Stimulated activated CD8-positive, alpha-beta memory T cell treated with anti-CD3 and anti-CD28 coated beads, Interleukin-12 subunit alpha, Interleukin-12 subunit beta, amount 100 ng/mL, for 4 hours (primary cell): ENCODE results near the gene SFTPD.
"Not testable (repeated sequence)": the region's sequence is repeated elsewhere in the genome, so short reads cannot be mapped to it uniquely, and the experiment has no call there.

Source experiments
- DNase-seq: peaks from one replicate; pipeline ENCODE4 v3.0.0-alpha.2; 2020; ENCODE audit warnings: low read depth

SFTPD gene

DNA sequence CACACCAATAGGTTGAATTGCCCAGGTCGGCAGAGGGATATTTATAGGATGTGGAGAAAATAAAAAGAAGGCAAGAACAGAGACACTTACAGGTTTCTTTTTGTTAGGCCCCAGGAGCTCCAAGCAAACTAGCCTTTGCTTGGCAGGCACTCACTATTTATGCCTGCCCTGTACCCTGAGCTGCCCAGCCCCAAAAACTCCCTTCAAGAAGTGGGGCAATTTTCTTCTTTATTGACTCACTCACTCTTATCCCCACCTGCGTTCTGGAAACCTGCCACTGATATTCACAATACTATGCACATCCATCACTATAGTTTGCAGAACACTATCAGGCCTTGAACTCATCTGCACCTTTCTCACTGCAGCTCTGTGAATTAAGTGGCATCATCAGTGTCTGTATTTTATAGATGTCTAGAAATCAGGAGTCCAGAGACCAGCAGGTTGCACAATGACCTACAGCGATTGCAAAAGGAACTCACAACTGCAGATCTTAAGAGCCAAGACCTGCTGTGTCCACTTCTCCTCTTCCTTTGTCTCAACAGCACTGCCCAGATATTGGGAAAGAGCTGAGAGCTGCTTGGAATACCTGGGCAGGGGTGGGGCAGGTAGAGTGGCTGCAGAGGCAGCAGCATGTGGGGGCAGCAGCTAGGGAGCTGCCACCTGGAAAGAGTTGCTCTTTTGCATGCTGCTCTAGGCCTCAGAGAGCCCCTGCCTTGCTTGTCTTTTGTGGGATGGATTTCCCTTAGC is at the start of gene SFTPD:
Gene SFTPD (minus strand): TSS at position 130 of the 747 bp plus-strand sequence. CDS start 2,446 bp downstream, outside the sequence.
- DNase-seq: no peak

DNA sequence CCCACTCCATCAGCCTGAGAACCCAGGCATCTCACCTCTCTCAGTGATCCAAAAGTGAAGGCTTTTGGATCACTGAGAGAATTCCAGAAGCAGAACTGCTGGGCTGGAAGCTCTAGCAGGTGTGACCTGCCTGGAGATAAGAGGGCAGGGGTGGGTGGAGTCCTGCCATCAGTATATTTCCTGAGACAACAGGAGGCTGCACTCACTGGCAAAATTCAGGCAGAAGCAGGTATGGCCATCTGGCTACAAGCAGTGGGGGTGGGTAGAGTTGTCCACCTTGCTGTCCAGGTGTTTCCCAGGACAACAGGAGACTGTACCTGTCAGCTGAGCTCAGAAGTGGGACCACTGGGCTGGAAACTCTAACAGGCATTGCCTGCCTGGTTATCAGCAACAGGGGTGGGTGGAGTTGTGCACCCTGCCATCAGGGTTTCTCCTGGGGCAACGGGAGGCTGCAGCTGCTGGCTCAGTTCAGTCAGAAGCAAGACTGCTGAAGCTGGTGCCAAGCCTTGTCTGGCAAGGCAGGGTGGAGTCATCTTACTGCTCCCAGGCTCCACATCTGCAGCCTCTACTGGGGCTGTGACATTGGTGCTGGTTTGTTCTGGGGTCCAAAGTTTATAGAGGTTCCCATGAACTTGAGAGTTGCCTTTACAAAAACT is 47.2 kb upstream of the SFTPD start:
- no peak for DNase-seq

DNA sequence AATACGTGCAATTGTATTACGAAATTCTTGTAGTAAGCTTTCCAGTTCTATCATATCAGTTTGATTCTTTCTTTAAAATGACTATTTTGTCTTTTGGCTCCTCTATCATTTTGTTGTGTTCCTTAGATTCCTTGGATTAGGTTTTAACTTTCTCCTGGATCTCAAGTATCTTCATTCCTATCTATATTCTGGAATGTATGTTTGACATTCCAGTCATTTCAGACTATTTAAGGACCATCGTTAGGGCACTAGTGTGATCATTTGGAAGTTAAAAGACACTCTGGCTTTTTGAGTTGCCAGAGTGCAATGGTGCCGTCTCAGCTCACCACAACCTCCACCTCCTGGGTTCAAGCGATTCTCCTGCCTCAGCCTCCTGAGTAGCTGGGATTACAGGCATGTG is 45.7 kb upstream of the SFTPD start:
- DNase-seq: no peak

DNA sequence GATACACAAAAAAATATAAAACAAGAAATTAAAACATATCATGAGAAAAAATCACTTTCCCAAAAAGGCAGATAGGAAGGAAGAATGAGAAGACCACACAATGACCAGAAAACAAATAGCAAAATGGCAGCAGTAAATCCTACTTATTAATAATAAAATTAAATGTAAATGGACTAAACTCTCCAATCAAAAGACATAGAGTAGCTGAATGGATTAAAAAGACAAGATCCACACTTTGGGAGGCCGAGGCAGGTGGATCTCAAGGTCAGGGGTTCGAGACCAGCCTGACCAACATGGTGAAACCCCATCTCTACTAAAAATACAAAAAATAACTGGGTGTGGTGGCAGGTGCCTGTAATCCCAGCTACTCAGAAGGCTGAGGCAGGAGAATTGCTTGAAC is 39.3 kb upstream of the SFTPD start:
- not testable (repeated sequence) for DNase-seq

DNA sequence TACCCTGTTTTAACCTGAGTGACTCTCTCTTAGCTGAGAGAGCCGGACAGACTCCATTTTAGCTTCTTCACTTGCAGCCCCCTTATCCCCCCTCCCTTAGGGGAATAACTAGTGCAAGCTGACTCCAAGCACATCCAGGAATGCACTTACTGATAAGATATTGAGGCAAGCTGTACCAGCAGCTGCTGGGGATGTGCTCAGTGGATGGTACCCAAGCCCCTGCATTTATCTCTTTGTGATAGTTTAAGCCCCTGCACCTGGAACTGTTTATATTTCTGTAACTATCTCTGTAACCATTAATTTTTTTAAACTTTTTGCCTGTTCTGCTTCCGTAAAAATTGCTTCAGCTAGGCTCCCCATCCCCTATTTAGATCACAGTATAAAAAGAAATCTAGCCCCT is 37.8 kb upstream of the SFTPD start:
- DNase-seq: not testable (repeated sequence)

DNA sequence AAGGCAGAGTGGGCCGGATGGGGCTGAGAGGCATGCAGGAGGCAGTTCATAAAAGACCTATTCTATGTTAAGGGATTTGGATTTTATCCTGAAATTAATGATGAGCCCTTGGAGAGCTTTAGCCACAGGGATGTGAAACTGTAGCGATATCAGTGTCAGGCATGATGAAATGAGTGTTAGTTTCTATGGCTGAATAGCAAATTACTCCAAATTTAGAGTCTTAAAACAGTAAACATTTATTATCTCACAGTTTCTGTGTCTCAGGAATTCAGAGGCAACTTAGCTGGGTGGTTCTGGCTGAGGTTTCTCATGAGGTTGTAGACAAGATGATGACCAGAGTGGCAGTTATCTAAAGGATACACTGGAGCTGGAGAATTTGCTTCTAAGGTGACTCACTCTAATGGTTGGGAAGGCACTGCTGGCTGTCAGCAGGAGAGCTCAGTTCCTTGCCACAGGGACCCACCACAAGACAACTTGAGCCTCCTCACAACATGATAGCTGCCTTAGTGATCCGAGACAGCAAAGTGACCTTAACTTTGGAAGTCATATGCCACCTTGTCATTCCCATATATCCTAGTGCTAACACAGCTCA is 36.7 kb upstream of the SFTPD start:
- no peak for DNase-seq

DNA sequence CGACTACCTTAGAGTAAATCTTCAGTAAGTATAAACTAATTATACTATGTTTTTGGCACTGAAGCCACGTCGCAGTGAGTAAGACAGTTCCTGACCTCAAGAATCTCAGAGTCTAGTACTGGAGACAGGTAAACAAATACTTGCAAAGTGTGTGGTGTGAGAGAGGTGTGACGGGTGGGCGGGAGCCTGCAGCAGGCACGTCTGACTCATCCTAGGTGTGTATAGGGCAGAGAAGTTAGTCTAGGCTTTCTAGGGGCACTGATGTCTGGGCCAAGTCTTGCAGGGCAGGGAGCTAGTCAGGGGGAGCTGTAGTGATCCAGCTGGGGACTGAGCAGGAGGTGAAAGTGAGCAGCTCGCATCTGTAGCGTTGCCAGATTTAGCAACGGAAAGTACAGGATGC is 35.9 kb upstream of the SFTPD start:
- DNase-seq: no peak

DNA sequence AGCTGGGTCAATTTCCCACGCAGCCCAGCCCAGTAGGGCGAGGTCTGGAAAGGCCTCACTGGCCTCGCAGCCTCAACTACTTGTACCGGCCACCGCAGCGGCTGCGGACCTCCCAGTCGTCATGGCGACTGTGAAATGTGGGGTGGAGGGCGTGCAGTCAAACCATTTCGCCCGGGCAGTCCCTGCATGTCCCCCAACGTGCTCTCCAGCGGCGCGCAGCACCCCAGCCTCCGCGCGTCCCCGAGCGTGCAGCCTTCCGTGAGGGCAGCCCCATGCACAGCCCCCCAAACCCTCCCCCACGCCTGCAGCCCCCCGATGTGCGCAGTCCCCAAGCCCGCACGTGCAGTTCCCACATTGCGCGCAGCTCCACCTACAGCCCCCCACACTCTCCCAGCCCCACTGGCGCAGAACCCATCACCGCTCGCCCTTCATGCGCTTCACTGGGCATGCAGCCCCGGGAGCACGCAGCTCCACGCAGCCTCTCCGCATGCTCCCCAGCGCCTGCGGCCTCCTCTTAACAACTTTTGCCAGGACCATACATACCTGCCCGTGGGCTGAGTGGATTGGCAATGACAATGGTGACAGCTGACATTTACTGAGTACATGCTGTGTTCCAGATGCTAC is 34.5 kb upstream of the SFTPD start:
- no peak for DNase-seq

DNA sequence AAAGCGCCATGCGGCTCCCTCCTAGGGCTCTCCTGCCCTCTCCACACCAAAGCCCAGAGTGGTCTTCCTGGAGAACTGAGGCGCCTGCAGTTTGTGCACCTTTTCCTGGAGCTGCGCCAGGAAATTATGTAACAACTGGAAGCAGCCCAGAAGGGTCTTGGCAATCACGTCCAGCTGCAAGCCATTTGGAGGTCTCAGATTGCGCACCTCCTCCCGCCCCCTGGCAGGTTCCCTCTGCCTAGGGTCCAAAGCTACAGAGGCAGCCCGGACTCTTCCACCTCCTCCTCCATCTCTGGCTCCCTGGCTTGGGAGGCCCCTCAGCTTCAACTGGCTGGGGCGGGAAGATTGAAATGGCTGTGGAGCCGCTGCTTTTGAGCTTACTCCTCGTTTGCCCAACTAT is 34.0 kb upstream of the SFTPD start:
- no peak for DNase-seq

DNA sequence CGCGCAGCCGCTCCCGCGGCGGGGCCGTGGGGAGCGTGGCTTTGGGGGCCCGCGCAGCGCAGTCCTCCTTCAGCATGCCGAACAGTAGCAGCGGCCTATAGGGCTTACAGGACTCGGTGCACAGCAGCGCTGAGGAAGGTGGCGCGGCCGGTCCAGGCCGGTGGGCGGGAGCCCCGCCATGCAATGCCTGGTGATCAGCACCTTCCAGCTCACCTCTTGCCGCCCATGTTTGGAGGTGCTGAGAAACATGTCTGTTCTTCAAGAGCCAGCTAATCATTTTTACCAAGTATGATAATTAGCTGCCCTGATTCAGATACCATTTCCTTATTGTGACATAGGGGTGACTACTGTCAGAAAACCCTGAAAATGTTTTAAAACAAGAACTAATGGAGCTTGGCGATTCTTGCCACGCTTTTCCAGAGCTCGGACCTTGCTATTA is 33.5 kb upstream of the SFTPD start:
- no peak for DNase-seq

DNA sequence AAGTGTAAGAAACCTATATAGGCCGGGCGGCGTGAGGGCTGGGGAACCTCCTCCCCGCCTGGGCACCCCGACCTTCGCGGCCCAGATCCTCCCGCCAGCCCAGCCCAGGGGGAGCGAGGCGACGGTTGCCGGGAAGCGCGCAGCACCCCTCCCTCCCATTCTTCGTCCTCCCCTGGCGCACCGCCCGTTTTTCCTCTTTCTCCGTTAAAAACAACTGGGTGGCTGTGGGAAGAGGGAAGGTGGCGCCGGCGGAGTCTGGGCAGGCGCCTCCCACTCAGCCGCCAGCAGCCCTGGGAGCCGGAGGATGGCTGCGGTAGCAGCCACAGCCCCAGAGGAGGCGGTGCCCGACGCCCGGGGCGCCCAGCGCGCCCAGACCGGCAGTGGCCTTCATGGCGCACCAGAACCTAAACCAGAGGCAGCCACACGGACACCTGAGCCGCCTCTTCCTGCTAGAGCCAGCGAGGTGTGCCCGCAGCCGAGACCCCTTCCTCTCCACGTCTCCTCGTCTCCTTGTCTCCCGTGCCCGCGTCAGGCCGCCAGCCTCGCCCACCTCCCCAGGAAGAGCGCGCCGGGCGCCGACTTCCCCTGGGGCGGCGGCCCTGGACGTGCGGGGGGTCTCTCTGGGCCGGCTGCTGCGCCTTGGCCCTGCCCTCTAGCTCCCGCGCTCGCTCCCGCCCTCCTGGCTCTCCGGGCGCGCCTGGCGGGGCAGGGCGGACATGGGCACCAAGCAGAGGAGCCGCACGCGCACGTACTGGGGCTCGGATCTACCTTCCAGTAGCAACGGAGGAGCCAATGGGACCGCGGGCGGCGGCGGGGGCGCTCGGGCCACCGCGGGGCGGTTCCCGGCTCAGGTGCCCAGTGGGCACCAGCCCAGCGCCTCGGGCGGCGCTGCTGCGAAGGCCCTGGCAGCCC is 32.8 kb upstream of the SFTPD start:
- DNase-seq: no peak

DNA sequence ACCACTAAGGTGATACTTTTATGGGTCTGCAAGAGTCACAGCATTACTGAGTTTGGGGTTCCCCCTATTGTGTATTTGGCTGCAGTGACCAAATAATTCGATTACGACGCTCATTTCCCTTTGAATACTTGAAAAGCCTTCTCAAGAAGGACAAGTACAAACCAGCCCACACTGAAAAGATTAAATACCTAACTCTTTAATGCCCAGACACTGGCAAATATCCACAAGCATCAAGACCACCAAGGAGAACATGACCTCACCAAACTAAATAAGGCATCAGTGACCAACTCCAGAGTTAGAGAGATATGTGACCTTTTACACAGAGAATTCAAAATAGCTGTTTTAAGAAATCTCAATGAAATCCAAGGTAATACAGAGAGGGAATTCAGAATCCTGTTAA is 31.8 kb upstream of the SFTPD start:
- no peak for DNase-seq

DNA sequence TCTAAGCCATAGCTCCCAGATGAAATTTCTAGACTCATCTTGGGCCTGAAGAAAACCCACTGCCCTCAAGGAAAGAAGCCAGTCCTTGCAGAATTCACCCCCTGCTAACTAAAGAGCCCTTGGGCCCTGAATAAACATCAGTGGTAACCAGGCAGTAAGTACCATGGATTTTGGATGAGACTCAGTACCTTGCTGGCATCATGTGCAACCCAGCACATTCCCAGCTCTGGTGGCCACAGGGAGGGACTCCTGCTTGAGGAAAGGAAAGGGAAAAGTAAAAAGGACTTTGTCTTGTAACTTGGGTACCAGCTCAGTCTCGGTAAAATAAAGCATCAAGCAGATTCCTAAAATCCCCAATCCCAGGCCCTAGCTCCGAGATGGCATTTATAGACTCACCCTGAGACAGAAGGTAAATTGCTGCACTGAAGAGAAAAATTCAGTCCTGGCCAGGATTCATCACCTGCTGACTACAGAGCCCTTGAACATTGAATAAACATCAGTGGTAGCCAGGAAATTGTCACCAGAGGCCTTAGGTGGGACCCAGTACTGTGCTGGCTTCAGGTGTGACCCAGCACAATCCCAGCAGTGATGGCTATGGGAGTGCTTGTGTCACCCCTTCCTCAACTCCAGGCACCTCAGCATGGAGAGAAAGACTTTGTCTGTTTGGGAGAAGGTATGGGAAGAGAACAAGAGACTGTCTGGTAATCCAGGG is 31.2 kb upstream of the SFTPD start:
- DNase-seq: no peak

DNA sequence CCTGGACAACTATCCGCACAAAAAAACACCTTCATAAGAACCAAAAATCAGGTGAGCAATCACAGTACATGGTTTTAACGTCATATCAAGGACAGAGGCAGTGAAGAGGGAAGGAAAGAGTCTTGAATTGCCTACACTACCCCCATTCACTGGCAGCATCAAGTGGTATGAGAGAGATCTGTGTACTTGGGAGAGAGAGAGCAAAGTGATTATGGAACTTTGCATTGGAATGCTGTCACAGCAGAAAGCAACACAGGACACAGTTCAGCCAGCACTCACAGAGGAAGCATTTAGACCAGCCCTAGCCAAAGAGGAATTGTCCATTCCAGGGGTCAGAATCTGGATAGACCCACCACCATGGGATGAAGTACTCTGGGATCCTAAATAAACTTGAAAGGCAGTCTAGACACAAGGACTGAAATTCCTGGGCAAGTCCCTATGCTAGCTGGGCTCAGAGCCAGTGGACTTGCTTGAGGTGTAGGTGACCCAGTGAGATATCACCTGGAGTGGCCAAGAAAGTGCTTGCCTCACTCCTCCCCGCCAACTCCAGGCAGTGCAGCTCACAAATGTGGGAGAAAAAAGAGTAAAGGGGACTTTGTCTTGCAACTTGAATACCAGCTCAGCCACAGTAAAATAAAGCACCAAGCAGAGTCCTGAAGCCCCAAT is 30.5 kb upstream of the SFTPD start:
- DNase-seq: no peak

DNA sequence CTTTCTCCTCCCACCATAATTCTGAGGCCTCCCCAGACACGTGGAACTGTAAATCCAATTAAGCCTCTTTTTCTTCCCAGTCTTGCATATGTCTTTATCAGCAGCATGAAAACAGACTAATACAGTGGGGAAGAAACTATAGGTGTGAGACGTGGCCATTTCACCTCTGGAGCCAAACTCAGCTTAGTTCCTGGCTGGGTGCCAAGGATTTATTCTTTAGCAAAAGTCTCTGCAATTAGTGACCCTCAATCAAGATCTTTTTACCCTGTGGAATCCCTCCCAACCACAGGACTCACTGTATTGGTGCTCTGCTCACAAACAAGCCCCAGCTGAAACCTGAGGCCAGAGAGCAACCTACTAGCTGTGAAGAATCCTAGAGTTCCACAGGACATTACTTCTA is 28.1 kb upstream of the SFTPD start:
- no peak for DNase-seq

DNA sequence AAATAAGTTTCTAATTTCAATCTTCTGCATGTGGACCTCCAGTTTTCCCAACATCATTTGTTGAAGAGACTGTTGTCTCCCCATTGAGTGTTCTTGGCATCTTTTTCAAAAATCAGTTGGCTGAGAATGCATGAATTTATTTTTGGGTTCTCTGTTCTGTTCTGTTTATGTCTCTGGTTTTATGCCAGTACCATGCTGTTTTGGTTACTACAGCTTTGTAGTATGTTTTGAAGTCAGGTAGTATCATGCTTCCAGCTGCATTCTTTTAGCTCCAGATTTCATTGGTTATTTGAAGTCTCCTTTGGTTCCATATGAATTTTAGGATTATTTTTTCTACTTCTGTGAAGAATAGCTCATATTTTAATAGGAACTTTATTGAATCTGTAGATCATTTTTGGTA is 21.2 kb upstream of the SFTPD start:
- DNase-seq: no peak

DNA sequence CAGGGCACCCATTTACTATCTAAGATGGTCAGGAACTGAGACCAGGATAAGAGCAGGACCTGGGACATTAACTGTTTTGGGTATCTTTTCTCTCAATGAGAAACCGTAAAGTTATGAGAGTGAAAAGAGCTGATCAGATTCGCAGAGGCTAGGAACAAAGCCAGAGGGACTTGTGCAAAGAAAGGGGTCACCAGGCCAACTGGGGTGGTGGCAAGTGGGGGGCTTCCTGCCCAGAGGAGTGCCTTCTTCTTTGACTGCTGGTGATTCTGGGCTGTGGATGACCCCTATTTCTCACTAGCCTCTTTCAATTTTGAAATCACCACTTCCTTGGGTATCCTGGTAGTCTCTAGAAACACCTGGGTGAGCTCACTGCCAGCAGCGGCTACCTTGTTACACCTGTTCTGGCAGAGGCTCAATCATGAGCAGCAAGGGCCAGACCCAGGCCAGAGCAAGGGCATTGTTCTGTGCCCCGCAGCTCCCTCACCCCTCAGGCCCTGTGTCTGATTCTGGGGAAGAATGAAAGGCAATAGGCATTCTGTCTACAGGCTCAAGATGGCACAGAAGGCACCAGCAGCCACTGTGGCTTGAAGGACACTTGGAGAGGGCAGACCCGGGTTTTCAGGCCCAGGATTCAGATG is 999 bp downstream of the SFTPD start:
- no peak for DNase-seq

DNA sequence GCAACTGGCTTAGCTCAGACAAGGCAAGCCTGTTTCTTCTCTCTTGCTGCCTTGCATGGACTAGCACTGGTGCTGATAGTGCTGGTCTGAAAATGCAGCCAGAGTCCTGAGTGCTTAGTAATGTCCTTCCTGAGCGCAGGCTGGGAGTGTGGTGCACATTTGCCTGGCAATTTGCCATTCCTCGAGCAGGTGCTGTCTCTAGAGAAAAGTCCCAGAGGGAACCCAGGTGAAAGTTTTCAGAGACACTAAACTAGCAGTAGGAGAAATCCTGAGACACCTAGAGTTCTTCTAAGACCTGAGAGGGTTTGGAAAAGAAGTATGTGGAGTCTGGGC is 1.9 kb downstream of the SFTPD start:
- no peak for DNase-seq

DNA sequence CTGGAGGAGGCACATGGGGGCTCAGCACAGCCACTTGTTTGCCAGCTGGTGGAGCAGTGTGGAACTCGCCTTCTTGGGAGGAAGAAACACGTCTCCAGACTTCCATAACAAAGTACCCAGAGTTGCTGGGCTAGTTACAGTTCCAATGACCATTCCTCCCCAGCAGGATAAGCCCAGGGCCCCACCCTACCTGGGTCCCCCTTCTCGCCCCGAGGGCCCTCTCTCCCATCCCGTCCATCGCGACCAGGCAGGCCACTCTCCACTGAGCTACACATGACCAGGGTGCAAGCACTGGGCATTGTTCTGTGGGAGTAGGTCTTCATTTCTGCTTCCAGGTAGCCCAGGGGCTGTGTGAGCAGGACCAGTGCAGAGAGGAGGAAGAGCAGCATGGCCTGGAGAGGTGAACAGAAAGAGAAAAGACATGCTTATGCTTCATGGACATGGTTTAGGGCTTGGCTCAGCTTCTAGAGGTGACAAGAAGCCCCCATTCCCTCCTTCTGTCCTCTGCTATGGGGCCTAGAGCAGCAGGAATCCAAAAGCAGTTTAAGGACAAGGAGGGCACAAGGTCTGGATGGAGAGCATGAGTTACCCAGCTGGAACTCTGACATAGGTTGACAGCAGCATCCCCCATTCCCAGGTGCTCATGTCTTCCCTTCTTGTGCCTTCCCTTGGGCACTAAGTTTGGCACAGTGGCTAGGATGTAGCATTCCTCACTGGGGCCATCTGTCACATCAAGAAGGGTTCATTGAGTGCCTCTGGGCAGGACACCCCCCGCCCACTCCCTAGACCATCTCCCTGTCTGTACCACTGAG is 2.4 kb downstream of the SFTPD start:
- DNase-seq: no peak
